Mucosa of gallbladder (tissue), 1 donor: ENCODE data around the gene NEK5. TPM values are rescaled to one million over a fixed set of nuclear protein-coding genes. Genes with fewer than 3 reads are reported as not detected.

ENCODE experiments used
- total RNA-seq: library from RNA; stranded (reverse); gene quantifications from one replicate; pipeline ENCODE4 v1.2.1, GENCODE V29; 2021
- donor health status: DM: no; HTN: no; CAD: no.

Gene NEK5
- total RNA-seq, 1 donor from 2014 or later: 0.29 TPM

Other genes with a start within 250 kb of the NEK5 start
- gene ATP7B, start 117.6 kb downstream of the NEK5 start, total RNA-seq: 54.9 TPM
- gene ALG11, start 116.7 kb downstream of the NEK5 start, total RNA-seq: 37.3 TPM
- gene UTP14C, start 104.4 kb downstream of the NEK5 start, total RNA-seq: 20.1 TPM
- gene NEK3, start 30.5 kb upstream of the NEK5 start, total RNA-seq: 8.4 TPM